ENCODE measurements around the gene TXNL4A. TPM values are rescaled to one million over a fixed set of nuclear protein-coding genes. Genes with fewer than 3 reads are reported as not detected.

Gene TXNL4A
- total RNA-seq, 1 experiment from 2014 or later = 216 TPM

- Histone ChIP-seq H3K4me1 (ENCODE audit: insufficient read depth, low read length, poor library complexity, severe bottlenecking) (no peaks in the 10 kb centered on the region), H3K27me3 (replicated peaks; ENCODE audit: insufficient read depth, low read depth, low read length, poor library complexity) (no peaks in the 10 kb centered on the region), H3K4me3 (ENCODE audit: low read depth, low read length, poor library complexity, severe bottlenecking) (no peak overlapping the region), H3K36me3 (ENCODE audit: insufficient read depth, low read length, poor library complexity, severe bottlenecking) (peaks cover 25% of the 10 kb centered on the region), H3K9me3 (ENCODE audit: low read depth, low read length, poor library complexity, severe bottlenecking) (peaks cover 12% of the 10 kb centered on the region), H3K27ac (ENCODE audit: low read depth, low read length, poor library complexity, severe bottlenecking) (no peak overlapping the region)
- intact Hi-C loops (cut with micrococcal nuclease; ENCODE audit: unreplicated experiment) = no loop called here
- ChIA-PET POLR2A (ENCODE audit: low non-redundant PET) (no interaction called here), CTCF (no interaction called here)
- TF ChIP-seq CTCF (conservative IDR thresholded peaks at IDR 0.05; ENCODE audit: low read depth, low read length) = no peak
- TF ChIP-seq EZH2 (IDR thresholded peaks at IDR 0.05; ENCODE audit: borderline replicate concordance, low read depth, low read length, poor library complexity, severe bottlenecking) = no peak
- no peak for DNase-seq (ENCODE audit: low spot score)
- BruUV-seq (replicated peaks) = no TSS peak
Measured at GRCh38 chr18:79937103-79937860, 51.1 kb downstream of the TXNL4A start.

- intact Hi-C loops (cut with micrococcal nuclease; ENCODE audit: unreplicated experiment) = no loop called here
Measured at GRCh38 chr18:79936641-79937040, 51.7 kb downstream of the TXNL4A start.

GRCh38 chr18:79935925-79936324 lies 52.4 kb downstream of the TXNL4A start:
- Histone ChIP-seq H3K4me1 (ENCODE audit: insufficient read depth, low read length, poor library complexity, severe bottlenecking) (no peaks in the 10 kb centered on the region), H3K4me3 (ENCODE audit: low read depth, low read length, poor library complexity, severe bottlenecking) (no peak overlapping the region), H3K9me3 (ENCODE audit: low read depth, low read length, poor library complexity, severe bottlenecking) (peaks cover 20% of the 10 kb centered on the region), H3K27me3 (replicated peaks; ENCODE audit: insufficient read depth, low read depth, low read length, poor library complexity) (no peaks in the 10 kb centered on the region), H3K27ac (ENCODE audit: low read depth, low read length, poor library complexity, severe bottlenecking) (no peak overlapping the region), H3K36me3 (ENCODE audit: insufficient read depth, low read length, poor library complexity, severe bottlenecking) (peaks cover 18% of the 10 kb centered on the region)
- ChIA-PET POLR2A (ENCODE audit: low non-redundant PET) (no interaction called here), CTCF (no interaction called here)
- intact Hi-C loops (cut with micrococcal nuclease; ENCODE audit: unreplicated experiment) = no loop called here
- no TSS peak for BruUV-seq (replicated peaks)
- TF ChIP-seq CTCF (conservative IDR thresholded peaks at IDR 0.05; ENCODE audit: low read depth, low read length) (no peak), EZH2 (IDR thresholded peaks at IDR 0.05; ENCODE audit: borderline replicate concordance, low read depth, low read length, poor library complexity, severe bottlenecking) (no peak)
- DNase-seq (ENCODE audit: low spot score) = no peak

More at GRCh38 chr18:79936641-79937040, 51.7 kb downstream of the TXNL4A start:
- POLR2A ChIA-PET (ENCODE audit: low non-redundant PET) = no interaction called here
- no peak for DNase-seq (ENCODE audit: low spot score)
- no TSS peak for BruUV-seq (replicated peaks)
- no peak overlapping the region for H3K4me3 ChIP-seq (ENCODE audit: low read depth, low read length, poor library complexity, severe bottlenecking)
- H3K36me3 ChIP-seq (ENCODE audit: insufficient read depth, low read length, poor library complexity, severe bottlenecking) = peaks cover 21% of the 10 kb centered on the region
- TF ChIP-seq CTCF (conservative IDR thresholded peaks at IDR 0.05; ENCODE audit: low read depth, low read length) = no peak
- TF ChIP-seq EZH2 (IDR thresholded peaks at IDR 0.05; ENCODE audit: borderline replicate concordance, low read depth, low read length, poor library complexity, severe bottlenecking) = no peak
- H3K9me3 ChIP-seq (ENCODE audit: low read depth, low read length, poor library complexity, severe bottlenecking) = peaks cover 18% of the 10 kb centered on the region
- H3K27ac ChIP-seq (ENCODE audit: low read depth, low read length, poor library complexity, severe bottlenecking) = no peak overlapping the region
- no peaks in the 10 kb centered on the region for H3K27me3 ChIP-seq (replicated peaks; ENCODE audit: insufficient read depth, low read depth, low read length, poor library complexity)
- no peaks in the 10 kb centered on the region for H3K4me1 ChIP-seq (ENCODE audit: insufficient read depth, low read length, poor library complexity, severe bottlenecking)
- CTCF ChIA-PET = no interaction called here

All from A673 (cell line).